IMR-90 (cell line): ENCODE results near the gene FRY. TPM values are rescaled to one million over a fixed set of nuclear protein-coding genes. Genes with fewer than 3 reads are reported as not detected.

Experiments used
- ATAC-seq: fragments of 200-7000 bp; cut with Tn5 transposase; 2 replicates; pipeline ENCODE4 v1.9.1; 2020; ENCODE audit warnings: low read depth, mild to moderate bottlenecking, moderate library complexity
- BruUV-seq: library from RNA; stranded (reverse); fragments of 400-500 nt; replicated peaks from 2 replicates; lab custom pipeline; 2021; lab: Mats Ljungman, UMichigan
- CTCF ChIA-PET: fragments of 300-600 bp; formaldehyde crosslinking; extraction: SDS; loops from one replicate; lab custom pipeline; 2021; ENCODE audit warnings: antibody characterized with exemption; lab: Yijun Ruan, JAX
- POLR2A ChIA-PET: fragments of 300-600 bp; sonication (Branson Sonifier 250); formaldehyde crosslinking; loops from one replicate; lab custom pipeline; 2022; ENCODE audit warnings: antibody characterized with exemption; ENCODE audit not compliant: unreplicated experiment; lab: Charles Lee
- DNase-seq: peaks from one replicate; pipeline ENCODE4 v3.0.0; 2013
- H2AFZ ChIP-seq: replicated peaks from 2 replicates; pipeline ENCODE3; 2013; ENCODE audit warnings: low read length, mild to moderate bottlenecking; ENCODE audit not compliant: poor library complexity
- H2AK5ac ChIP-seq: 2 replicates; pipeline ENCODE4 v1.6.1; 2013; ENCODE audit warnings: low read depth, low read length, inconsistent platforms
- H2AK9ac ChIP-seq: replicated peaks from 2 replicates; pipeline ENCODE3; 2013; ENCODE audit warnings: mild to moderate bottlenecking, low read depth, low read length, moderate library complexity; ENCODE audit not compliant: poor library complexity
- H2BK120ac ChIP-seq: 2 replicates; pipeline ENCODE4 v1.6.1; 2013; ENCODE audit warnings: low read depth, low read length, inconsistent platforms
- H2BK15ac ChIP-seq: 3 replicates; pipeline ENCODE4 v1.6.1; 2013; ENCODE audit warnings: low read depth, low read length, inconsistent platforms
- H2BK20ac ChIP-seq: 2 replicates; pipeline ENCODE4 v1.6.1; 2013; ENCODE audit warnings: low read depth, mild to moderate bottlenecking, inconsistent platforms, low read length, moderate library complexity
- H2BK5ac ChIP-seq: 2 replicates; pipeline ENCODE4 v1.6.1; 2013; ENCODE audit warnings: mild to moderate bottlenecking, low read depth, low read length, inconsistent platforms; ENCODE audit not compliant: poor library complexity, severe bottlenecking
- H3K14ac ChIP-seq: replicated peaks from 2 replicates; pipeline ENCODE4 v1.6.1; 2013; ENCODE audit warnings: low read depth, low read length, inconsistent platforms
- H3K18ac ChIP-seq: 2 replicates; pipeline ENCODE4 v1.6.1; 2013; ENCODE audit warnings: low read depth, low read length, control low read depth
- H3K23ac ChIP-seq: 2 replicates; pipeline ENCODE4 v1.6.1; 2013; ENCODE audit warnings: low read depth, low read length, inconsistent platforms
- H3K27ac ChIP-seq: 2 replicates; pipeline ENCODE4 v1.5.1; 2013; ENCODE audit warnings: mild to moderate bottlenecking, control low read depth, low read length; ENCODE audit not compliant: insufficient read depth
- H3K27me3 ChIP-seq: 2 replicates; pipeline ENCODE4 v1.6.1; 2013; ENCODE audit warnings: low read length; ENCODE audit not compliant: control insufficient read depth, insufficient read depth
- H3K36me3 ChIP-seq: 2 replicates; pipeline ENCODE4 v1.6.1; 2013; ENCODE audit warnings: low read length, mixed read lengths; ENCODE audit not compliant: control insufficient read depth, insufficient read depth
- H3K4ac ChIP-seq: 2 replicates; pipeline ENCODE4 v1.6.1; 2013; ENCODE audit warnings: low read depth, low read length, inconsistent platforms
- H3K4me1 ChIP-seq: 2 replicates; pipeline ENCODE4 v1.6.1; 2013; ENCODE audit warnings: low read length, mixed read lengths; ENCODE audit not compliant: control insufficient read depth, insufficient read depth
- H3K4me2 ChIP-seq: 2 replicates; pipeline ENCODE4 v1.6.1; 2013; ENCODE audit warnings: low read depth, mild to moderate bottlenecking, control low read depth, low read length, moderate library complexity
- H3K4me3 ChIP-seq: 2 replicates; pipeline ENCODE4 v1.5.1; 2013; ENCODE audit warnings: low read depth, mild to moderate bottlenecking, control low read depth, low read length, moderate library complexity; ENCODE audit not compliant: insufficient read depth
- H3K56ac ChIP-seq: 2 replicates; pipeline ENCODE4 v1.6.1; 2013; ENCODE audit warnings: low read length, inconsistent platforms; ENCODE audit not compliant: insufficient read depth; ENCODE audit errors: extremely low read depth
- H3K79me1 ChIP-seq, 2 experiments: 2 replicates each; pipeline ENCODE4 v1.6.1; 2013; ENCODE audit warnings: low read length in 2 of 2, inconsistent platforms in 1 of 2, low read depth in 1 of 2
- H3K9ac ChIP-seq: 2 replicates; pipeline ENCODE4 v1.6.1; 2013; ENCODE audit warnings: low read depth, low read length, control low read depth
- H3K9me1 ChIP-seq: 2 replicates; pipeline ENCODE4 v1.6.1; 2013; ENCODE audit warnings: low read length, inconsistent platforms; ENCODE audit not compliant: insufficient read depth
- H3K9me3 ChIP-seq: 2 replicates; pipeline ENCODE4 v1.6.1; 2013; ENCODE audit warnings: low read length; ENCODE audit not compliant: control insufficient read depth, insufficient read depth
- H4K20me1 ChIP-seq: 2 replicates; pipeline ENCODE4 v1.6.1; 2013; ENCODE audit warnings: low read length, inconsistent platforms; ENCODE audit not compliant: insufficient read depth
- H4K5ac ChIP-seq: 2 replicates; pipeline ENCODE4 v1.6.1; 2013; ENCODE audit warnings: mild to moderate bottlenecking, low read depth, low read length, control low read depth
- H4K8ac ChIP-seq, 2 experiments: 2 replicates each; pipeline ENCODE4 v1.6.1; 2013; ENCODE audit warnings: low read depth in 2 of 2, low read length in 2 of 2, control low read depth in 1 of 2, inconsistent platforms in 1 of 2
- H4K91ac ChIP-seq: 2 replicates; pipeline ENCODE4 v1.6.1; 2013; ENCODE audit warnings: low read depth, low read length, inconsistent platforms; ENCODE audit not compliant: insufficient read depth
- CHD1 ChIP-seq: IDR thresholded peaks from 2 replicates; pipeline ENCODE4 v1.6.1; 2012; ENCODE audit warnings: low read depth, low read length, improper control_type of control experiment
- FOS ChIP-seq: fragments of 150-350 bp; IDR thresholded peaks from 2 replicates; pipeline ENCODE4 v1.6.1; 2016; ENCODE audit warnings: low read depth, low read length
- MAFK ChIP-seq: IDR thresholded peaks from 2 replicates; pipeline ENCODE4 v1.6.1; 2012; ENCODE audit warnings: low read depth, low read length, improper control_type of control experiment
- MAZ ChIP-seq: IDR thresholded peaks from 2 replicates; pipeline ENCODE4 v1.6.1; 2012; ENCODE audit warnings: low read depth, mild to moderate bottlenecking, low read length, improper control_type of control experiment, moderate library complexity, borderline replicate concordance
- MXI1 ChIP-seq: IDR thresholded peaks from 2 replicates; pipeline ENCODE4 v1.6.1; 2012; ENCODE audit warnings: low read depth, mild to moderate bottlenecking, low read length, moderate library complexity, borderline replicate concordance
- NFE2L2 ChIP-seq: fragments of 150-350 bp; IDR thresholded peaks from 2 replicates; pipeline ENCODE4 v1.6.1; 2016; ENCODE audit warnings: low read depth, mild to moderate bottlenecking, low read length
- POLR2A ChIP-seq: IDR thresholded peaks from 2 replicates; pipeline ENCODE4 v1.6.1; 2012; ENCODE audit warnings: mild to moderate bottlenecking, low read depth, low read length
- RAD21 ChIP-seq: IDR thresholded peaks from 2 replicates; pipeline ENCODE4 v1.6.1; 2012; ENCODE audit warnings: low read length, improper control_type of control experiment
- RCOR1 ChIP-seq: IDR thresholded peaks from 2 replicates; pipeline ENCODE4 v1.6.1; 2012; ENCODE audit warnings: mild to moderate bottlenecking, low read length, improper control_type of control experiment; ENCODE audit not compliant: insufficient replicate concordance
- SMC3 ChIP-seq: fragments of 150-350 bp; IDR thresholded peaks from 2 replicates; pipeline ENCODE4 v1.6.1; 2016; ENCODE audit warnings: low read depth, mild to moderate bottlenecking, antibody characterized with exemption, low read length, moderate library complexity
- WGBS, 2 experiments: methylation state at CpG; one replicate each; pipeline versions ENCODE4 v1.1.5 to v1.1.7; 2013; ENCODE audit warnings: missing lambda C conversion rate in 2 of 2; ENCODE audit not compliant: insufficient read length in 1 of 2; ENCODE audit errors: extremely low coverage in 2 of 2; 5-methylcytosine and 5-hydroxymethylcytosine counted together
- dilution Hi-C: fragments of 300-500 bp; cut with HindIII; formaldehyde crosslinking; loops from one replicate; pipeline ENCODE4 v1.14.3; 2018; ENCODE audit warnings: low sequenced_read_pairs; ENCODE audit not compliant: unreplicated experiment
- in situ Hi-C: fragments of 300-500 bp; cut with MboI; formaldehyde crosslinking; loops from 3 replicates; pipeline ENCODE4 v1.14.3; 2019; ENCODE audit warnings: low sequenced_read_pairs, inconsistent platforms, mixed read lengths
- intact Hi-C: fragments of 100-400 bp; cut with micrococcal nuclease; formaldehyde crosslinking; loops from 2 replicates; pipeline ENCODE4 v1.10.0; 2022
- polyA plus RNA-seq, 3 experiments: library from polyadenylated mRNA; depleted of rRNA; stranded (reverse); fragments of >200 nt; gene quantifications; 2 replicates each; pipeline ENCODE4 v1.2.3, GENCODE V29; 2012; ENCODE audit warnings: low replicate concordance in 1 of 3
- total RNA-seq: library from RNA; depleted of rRNA; stranded (reverse); fragments of >200 nt; gene quantifications from 2 replicates; pipeline ENCODE4 v1.2.3, GENCODE V29; 2012
- TF ChIP-seq, protein P1 (sequence below): conservative IDR thresholded peaks from 2 replicates; pipeline ENCODE4 v1.5.1; 2012; ENCODE audit warnings: mild to moderate bottlenecking, low read depth, low read length, improper control_type of control experiment
- TF ChIP-seq, protein P2 (sequence below): fragments of 150-350 bp; IDR thresholded peaks from 2 replicates; pipeline ENCODE4 v1.6.1; 2017; ENCODE audit warnings: mild to moderate bottlenecking, antibody characterized with exemption, low read length, low read depth
- TF ChIP-seq, protein P3 (sequence below): fragments of 150-350 bp; IDR thresholded peaks from 2 replicates; pipeline ENCODE4 v1.6.1; 2016; ENCODE audit warnings: low read depth, mild to moderate bottlenecking, low read length, moderate library complexity, borderline replicate concordance

FRY gene
- total and polyA plus RNA-seq, 2 of the 4 experiments (the other 2 are of a cell fraction), result 3.0 to 4.8 TPM

DNA sequence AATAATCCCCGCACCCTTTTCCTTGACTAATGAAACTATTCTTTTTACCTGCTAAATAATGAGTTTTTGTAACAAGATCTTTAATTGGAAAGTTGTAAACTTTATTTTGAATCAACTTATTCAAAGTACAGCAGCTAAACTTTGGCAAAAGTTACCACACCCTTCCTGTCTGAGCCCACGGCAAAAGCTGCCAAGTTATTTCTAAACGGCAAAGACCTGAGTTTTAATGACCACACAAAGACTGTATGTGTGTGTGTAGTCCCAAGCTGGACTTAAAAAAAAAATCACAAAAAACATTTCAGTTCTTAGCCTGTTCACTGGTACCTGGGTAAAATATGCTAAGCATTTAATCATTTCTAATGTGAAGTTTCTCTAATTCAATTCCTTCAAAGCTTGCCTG, 222.8 kb downstream of the FRY start:
- no peak overlapping the region for H3K23ac ChIP-seq
- H3K4me1 ChIP-seq, result no peaks in the 10 kb centered on the region; the same call in 1 of the 2 replicates
- no peak overlapping the region for H3K18ac ChIP-seq
- intact Hi-C loops (no loop called here), in situ Hi-C loops (no loop called here), dilution Hi-C loops (no loop called here)
- H4K8ac ChIP-seq, result no peak overlapping the region
- no CpG with 5 or more reads among the region's 3 CpGs for WGBS, 2 experiments
- H4K91ac ChIP-seq, result no peak overlapping the region
- no peak for DNase-seq
- no peak overlapping the region for H3K56ac ChIP-seq
- no peak for ATAC-seq
- H2BK5ac ChIP-seq, result no peak overlapping the region
- H3K4ac ChIP-seq, result no peak overlapping the region
- H3K9me3 ChIP-seq, result no peaks in the 10 kb centered on the region
- TF ChIP-seq CHD1 (no peak), RAD21 (no peak), FOS (no peak), POLR2A (no peak), NFE2L2 (no peak), MAZ (no peak), RCOR1 (no peak), MAFK (no peak), MXI1 (no peak), SMC3 (no peak)
- TF ChIP-seq, protein P1, sequence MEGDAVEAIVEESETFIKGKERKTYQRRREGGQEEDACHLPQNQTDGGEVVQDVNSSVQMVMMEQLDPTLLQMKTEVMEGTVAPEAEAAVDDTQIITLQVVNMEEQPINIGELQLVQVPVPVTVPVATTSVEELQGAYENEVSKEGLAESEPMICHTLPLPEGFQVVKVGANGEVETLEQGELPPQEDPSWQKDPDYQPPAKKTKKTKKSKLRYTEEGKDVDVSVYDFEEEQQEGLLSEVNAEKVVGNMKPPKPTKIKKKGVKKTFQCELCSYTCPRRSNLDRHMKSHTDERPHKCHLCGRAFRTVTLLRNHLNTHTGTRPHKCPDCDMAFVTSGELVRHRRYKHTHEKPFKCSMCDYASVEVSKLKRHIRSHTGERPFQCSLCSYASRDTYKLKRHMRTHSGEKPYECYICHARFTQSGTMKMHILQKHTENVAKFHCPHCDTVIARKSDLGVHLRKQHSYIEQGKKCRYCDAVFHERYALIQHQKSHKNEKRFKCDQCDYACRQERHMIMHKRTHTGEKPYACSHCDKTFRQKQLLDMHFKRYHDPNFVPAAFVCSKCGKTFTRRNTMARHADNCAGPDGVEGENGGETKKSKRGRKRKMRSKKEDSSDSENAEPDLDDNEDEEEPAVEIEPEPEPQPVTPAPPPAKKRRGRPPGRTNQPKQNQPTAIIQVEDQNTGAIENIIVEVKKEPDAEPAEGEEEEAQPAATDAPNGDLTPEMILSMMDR, result no peak
- TF ChIP-seq, protein P2, sequence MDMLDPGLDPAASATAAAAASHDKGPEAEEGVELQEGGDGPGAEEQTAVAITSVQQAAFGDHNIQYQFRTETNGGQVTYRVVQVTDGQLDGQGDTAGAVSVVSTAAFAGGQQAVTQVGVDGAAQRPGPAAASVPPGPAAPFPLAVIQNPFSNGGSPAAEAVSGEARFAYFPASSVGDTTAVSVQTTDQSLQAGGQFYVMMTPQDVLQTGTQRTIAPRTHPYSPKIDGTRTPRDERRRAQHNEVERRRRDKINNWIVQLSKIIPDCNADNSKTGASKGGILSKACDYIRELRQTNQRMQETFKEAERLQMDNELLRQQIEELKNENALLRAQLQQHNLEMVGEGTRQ, result no peak
- TF ChIP-seq, protein P3, sequence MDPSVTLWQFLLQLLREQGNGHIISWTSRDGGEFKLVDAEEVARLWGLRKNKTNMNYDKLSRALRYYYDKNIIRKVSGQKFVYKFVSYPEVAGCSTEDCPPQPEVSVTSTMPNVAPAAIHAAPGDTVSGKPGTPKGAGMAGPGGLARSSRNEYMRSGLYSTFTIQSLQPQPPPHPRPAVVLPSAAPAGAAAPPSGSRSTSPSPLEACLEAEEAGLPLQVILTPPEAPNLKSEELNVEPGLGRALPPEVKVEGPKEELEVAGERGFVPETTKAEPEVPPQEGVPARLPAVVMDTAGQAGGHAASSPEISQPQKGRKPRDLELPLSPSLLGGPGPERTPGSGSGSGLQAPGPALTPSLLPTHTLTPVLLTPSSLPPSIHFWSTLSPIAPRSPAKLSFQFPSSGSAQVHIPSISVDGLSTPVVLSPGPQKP, result no peak
- no peak overlapping the region for H2AK9ac ChIP-seq
- no peak overlapping the region for H2BK120ac ChIP-seq
- H3K27me3 ChIP-seq, result no peaks in the 10 kb centered on the region
- no peaks in the 10 kb centered on the region for H3K79me1 ChIP-seq
- no peak overlapping the region for H2AFZ ChIP-seq
- H3K36me3 ChIP-seq, result peaks cover 15% of the 10 kb centered on the region
- ChIA-PET CTCF (interaction anchor here (0.7 to 3.0 kb wide), 2 partner anchors 8 to 1507 kb away, joined by 3 to 14 read pairs; no protein-coding TSS in a partner anchor), POLR2A (interaction anchor here (0.6 kb wide), 1 partner anchor 1952 kb away, joined by 10 read pairs; no protein-coding TSS in a partner anchor)
- H2AK5ac ChIP-seq, result no peak overlapping the region
- H3K4me3 ChIP-seq, result no peak overlapping the region
- H4K20me1 ChIP-seq, result no peaks in the 10 kb centered on the region
- H3K4me2 ChIP-seq, result no peak overlapping the region
- H3K9ac ChIP-seq, result no peak overlapping the region
- no peak overlapping the region for H3K14ac ChIP-seq
- no peak overlapping the region for H2BK15ac ChIP-seq
- BruUV-seq, result no TSS peak
- no peak overlapping the region for H4K5ac ChIP-seq
- H3K27ac ChIP-seq, result no peak overlapping the region
- H3K9me1 ChIP-seq, result peaks cover 5% of the 10 kb centered on the region; the same call in 1 of the 2 replicates
- H2BK20ac ChIP-seq, result no peak overlapping the region
